Activated T-cell treated with anti-CD3 and anti-CD28 coated beads for 4 hours (primary cell): ENCODE measurements around the gene ZNF787.
"Not testable (repeated sequence)": the region's sequence is repeated elsewhere in the genome, so short reads cannot be mapped to it uniquely, and the experiment has no call there.

Experiments
- DNase-seq: peaks from one replicate; pipeline ENCODE4 v3.0.0-alpha.2; 2020

ZNF787 gene

DNA sequence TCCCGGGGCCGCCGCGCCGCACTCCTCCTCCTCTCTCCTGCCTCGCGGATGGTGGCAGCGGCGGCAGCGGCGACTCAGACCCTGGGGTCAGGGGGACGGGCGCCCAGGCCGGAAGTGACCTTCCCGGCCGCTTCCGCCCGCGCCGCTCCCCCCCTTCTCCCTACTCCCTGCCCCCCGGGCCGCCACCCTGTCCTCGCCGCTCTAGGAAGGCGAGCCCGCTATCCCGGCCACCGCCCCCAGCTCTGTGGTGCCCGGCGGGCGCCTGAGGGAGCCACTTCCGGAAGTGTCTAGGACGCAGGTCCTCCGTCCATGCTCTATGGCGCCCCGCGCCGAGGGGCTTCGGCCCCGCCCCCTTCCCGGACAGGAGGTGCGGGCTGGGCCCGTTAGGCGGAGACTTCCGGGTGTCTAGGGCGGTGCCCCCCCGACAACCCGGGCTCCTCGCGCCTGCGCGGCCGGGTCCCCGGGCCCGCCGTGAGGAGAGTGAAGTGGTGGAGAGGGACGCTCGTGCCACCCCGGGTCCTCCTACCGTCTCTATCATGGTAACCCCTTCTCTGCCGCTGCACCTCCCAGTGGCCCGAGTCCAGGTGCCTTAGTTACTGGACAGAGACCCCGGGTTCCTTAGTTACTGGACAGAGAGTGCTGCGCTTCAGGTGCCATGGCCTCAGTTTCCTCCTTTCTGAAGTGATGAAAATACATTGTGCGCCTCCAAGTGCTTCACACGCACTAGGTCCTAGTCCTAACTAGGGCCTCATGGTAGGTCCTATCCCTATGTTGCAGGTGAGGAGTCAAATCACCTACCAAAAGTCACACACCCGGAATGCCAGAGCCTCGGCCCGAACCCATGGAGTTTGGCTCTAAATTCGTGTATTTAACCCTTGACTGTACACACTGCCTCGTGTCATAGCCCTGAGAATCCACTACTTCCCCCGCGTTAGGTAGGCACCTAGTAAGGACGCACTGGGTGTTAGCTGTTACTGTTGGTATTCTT is at the start of gene ZNF787:
TSS of gene ZNF787 (minus strand) at position 116 of the 988 bp plus-strand sequence. CDS start 18,078 bp downstream, outside the sequence.
- peak; percentile 95 for DNase-seq

DNA sequence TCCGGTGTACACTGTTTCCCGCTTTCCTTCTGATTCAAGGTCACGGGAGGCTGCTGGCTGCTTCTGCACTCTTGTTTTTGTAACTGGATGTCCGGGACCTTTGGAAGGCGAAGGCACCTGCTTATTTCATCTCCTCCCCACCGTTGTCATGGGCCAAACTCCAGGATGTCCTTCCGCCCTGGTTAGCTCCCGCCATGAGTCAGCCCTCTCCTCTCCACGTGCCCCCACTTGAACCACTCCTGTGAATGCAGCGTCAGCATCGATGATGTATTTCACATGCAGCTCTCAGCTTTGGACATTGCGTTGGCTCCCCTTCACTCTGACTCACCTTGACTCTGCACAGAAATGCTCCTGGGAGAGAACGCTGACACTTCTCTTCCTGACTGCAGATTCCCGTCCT is 49.2 kb upstream of the ZNF787 start:
- DNase-seq, result no peak

DNA sequence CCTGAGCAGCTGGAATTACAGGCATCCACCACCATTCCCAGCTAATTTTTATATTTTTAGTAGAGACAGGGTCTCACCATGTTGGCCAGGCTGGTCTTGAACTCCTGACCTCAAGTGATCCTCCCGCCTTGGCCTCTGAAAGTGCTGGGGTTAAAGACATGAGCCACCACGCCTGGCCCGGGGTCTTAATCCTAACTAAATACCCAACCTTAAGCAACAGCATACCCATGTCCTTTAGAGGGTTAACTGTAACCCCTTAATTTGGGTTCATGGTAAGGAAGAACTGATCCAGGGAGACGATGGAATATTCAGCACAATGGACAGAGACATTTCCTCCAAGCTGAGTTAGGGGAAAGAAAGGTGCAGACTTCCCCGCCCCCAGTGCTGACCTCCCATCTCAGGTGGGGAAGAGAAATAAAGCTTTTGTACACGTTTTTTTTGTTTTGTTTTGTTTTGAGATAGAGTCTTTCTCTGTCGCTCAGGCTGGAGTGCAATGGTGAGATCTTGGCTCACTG is 46.0 kb upstream of the ZNF787 start:
- DNase-seq, result no peak

DNA sequence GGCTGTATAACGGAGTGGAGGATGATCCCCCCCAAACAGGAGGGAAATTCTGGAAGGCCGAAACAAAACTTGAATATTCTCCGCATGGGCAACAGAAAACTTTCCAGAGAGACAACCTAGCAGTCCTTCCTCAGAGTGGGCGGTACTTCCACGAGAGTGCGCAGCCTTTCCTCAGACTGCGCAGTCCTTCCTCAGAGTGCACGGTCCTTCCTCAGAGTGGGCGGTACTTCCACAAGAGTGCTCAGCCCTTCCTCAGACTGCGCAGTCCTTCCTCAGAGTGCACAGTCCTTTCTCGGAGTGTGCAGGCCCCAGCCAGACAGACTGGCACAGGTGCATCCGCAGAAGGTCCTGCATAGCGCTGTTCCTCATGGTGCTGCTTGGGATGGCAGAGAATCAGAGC is 42.0 kb upstream of the ZNF787 start:
- DNase-seq, result no peak

DNA sequence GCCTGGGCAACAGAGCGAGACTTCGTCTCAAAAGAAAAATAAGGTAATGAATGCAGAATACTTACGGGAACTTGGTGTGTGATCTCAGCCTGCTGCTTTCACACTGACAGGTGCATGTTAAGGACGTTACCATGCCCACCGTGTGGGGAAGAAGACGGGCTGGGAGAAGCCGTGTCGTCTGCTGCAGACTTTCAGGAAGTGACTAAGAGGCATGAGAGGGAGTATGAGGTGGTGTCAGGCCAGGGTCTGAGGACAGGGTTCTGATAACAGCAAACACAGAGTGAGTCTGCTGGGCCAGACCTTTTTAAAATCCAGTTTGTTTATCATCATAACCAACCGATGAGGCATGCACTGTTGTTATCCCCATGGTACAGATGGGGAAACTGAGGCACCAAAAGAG is 41.2 kb upstream of the ZNF787 start:
- no peak for DNase-seq

DNA sequence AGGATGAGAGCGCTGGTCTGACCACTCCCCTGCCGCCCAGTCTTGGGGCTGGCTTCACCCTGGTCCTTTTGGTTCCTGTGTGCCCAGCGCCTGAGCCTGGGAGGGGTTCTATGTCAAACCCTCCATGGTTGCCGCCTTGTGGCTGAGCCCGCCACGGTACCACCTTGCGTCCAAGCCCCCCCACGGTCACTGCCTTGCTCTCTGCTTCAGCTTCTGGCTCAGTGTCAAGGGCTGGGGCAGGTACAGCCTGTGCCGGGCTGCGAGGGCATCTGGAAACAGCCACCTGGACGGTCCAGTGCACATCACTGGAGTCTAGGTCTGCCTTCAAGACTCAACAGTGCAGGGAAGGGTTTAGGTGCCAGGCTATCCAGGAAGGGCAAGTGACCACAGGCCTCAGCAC is 40.4 kb upstream of the ZNF787 start:
- no peak for DNase-seq

DNA sequence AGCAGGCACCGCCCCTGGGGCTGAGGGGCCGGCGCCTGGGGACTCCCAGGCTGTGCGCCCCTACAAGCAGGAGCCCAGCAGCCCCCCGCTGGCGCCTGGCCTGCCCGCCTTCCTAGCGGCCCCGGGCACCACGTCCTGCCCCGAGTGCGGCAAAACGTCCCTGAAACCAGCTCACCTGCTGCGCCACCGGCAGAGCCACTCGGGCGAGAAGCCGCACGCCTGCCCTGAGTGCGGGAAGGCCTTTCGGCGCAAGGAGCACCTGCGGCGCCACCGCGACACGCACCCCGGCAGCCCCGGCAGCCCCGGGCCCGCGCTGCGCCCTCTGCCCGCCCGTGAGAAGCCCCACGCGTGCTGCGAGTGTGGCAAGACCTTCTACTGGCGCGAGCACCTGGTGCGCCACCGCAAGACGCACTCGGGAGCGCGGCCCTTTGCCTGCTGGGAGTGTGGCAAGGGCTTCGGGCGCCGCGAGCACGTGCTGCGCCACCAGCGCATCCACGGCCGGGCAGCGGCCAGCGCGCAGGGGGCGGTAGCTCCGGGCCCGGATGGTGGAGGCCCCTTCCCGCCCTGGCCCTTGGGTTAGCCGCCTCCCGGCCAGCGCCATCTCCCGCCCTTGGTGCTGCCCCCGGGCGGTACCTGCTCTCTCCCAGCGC is 38.7 kb upstream of the ZNF787 start:
- DNase-seq, result no peak

DNA sequence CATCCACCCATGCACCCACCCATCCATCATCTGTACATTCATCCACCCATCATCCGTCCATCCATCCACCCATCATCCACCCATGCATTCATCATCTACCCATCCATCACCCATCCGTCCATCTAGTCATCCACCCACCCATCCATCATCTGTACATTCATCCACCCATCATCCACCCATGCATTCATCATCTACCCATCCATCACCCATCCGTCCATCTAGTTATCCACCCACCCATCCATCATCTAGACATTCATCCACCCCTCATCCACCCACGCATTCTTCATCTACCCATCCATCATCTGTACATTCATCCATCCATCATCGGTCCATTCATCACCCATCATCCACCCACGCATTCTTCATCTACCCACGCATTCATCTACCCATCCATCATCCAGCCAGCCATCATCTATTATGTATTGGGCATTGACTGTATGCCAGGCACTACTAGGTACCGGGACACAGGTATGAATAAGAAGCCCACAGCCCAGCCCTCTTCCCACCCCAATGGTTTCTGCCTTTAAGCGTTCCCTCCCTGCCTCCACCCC is 38.0 kb upstream of the ZNF787 start:
- DNase-seq, result no peak

DNA sequence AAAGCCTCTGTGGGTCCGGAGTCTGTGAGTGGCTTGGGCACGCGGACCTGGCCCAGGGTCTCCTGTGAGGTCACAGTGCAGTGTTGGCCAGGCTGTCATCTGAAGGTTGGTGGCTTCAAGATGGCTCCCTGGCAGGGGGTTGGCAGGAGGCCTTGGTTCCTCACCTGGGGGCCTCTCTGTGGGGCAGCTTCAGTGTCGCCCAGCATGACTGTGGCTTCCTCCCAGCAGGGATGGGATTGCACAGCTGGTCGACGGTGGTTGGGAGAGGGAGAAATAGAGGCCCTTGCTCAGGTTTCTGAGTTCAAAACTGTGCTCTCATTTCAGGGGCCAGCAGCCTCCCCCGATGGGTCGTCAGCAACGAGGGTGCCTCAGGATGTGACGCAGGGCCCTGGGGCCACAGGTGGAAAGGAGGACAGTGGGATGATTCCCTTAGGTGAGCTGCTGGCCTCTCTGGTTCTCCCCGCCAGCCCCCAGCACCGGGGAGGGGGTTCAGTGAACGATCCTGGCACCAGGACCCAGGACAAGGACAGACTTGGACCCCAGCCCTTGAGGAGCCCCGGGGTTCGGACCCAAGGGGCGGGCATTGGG is 37.2 kb upstream of the ZNF787 start:
- DNase-seq, result no peak

DNA sequence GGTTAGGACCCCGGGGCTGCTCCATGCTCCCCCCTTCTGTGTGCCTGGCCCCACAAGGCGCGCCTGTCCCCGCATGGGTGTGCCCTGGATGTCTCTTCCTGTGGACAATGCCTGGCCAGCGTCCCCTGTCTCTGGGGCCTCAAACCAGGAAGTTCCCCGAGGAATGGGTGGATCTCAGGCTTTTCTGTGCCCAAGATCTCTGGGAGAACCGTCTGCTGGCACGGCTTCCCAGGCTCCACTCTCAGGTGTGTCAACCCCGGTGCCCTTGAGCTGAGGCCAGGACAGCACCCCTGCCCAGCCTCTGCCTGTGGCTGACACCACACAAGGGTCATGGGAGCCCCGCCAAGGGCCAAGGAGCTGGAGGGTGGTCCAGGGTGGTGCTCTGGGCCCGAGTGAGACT is 35.7 kb upstream of the ZNF787 start:
- DNase-seq, result no peak

DNA sequence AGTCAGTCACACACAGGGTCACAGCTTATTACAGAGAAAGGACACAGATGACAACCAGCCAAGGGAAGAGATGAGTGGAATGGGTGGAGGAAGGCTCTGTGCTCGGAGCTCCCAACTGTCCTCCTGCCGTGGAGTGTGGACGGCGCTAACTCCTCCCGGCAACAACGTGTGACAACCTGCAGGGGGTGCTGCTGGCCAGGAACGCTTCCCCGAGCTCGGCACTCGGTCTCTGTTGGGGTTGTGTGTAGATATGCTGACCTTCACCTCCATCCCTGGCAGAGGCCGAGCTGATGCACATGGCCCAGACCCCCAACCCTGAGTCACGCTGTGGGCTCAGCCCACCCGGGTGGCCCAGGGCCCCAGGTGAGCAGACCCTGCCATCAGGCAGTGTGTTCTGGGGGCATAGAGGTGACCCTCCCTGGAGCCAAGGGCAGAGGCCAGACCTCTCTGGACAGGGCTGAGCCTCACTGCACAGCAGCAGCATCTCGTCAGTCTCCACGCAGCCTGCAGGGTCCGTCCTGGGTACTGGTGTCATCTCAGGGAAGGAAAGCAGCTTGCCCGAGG is 34.1 kb upstream of the ZNF787 start:
- no peak for DNase-seq

DNA sequence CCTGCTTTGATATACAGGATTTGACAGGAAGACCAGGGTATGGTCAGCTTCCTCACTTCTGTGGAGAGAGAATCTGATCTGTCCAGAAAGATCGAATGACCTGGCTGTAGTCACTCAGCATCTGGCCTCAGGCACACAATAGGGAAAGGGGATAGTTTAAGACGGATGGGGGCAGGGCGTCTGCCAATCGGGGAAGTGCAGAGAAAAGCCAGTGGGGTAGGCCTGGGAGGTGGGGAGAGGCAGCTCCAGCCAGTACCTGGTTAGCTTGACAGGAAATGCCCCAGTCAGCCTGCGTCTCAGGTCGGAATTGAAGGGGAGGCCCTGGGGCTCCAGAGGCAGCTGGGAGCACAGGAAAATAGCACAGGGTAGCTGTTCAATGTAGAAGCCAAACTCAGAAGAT is 32.4 kb upstream of the ZNF787 start:
- DNase-seq, result no peak

DNA sequence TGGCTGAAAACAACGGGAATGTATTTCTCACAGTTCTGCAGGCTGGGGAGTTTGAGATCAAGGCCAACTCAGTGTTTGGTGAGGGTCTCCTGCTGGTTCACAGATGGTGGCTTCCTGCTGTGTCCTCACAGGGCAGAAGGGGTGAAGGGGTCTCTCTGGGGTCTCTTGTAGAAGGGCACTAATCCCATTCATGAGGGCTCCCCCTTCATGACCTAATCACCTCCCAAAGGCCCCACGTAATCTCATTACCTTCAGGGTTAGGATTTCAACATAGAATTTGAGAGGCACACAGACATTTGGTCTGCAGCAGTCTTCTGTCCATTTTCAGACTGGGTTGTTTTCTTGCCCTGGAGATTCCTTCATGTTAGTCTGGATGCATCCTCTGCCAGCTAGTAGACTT is 31.5 kb upstream of the ZNF787 start:
- DNase-seq, result no peak

DNA sequence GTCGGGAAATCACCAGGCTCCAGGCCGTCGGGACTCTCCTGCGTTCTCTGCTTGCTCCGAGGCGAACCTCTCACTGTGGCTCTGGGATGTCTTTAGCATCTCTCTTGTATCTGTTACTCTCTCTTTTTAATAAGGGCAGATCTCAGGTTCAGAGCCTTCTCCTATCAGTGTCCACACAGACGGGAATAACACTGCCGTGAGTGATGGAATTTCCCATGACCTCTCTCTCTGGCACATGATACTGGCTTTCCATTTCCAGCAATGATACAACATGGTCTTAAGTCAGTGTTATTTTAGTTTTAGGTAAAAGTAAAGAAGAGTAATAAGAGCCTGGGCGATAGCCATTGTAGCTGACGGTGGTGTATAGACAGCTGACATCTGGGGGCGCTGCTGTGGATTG is 29.3 kb upstream of the ZNF787 start:
- DNase-seq, result no peak

DNA sequence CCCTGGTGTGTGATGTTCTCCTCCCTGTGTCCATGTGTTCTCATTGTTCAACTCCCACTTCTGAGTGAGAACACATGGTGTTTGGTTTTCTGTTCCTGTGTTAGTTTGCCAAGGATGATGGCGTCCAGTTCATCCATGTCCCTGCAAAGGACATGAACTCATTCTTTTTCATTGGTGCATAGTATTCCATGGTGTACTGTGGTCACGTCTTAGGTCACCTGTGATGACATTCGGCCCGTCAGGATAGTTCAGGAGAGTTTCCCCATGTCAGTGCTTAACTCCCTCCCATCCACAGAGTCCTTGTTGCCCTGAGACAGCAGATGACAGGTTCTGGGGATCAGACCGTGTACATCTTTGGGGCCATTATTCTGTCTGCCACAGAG is 28.6 kb upstream of the ZNF787 start:
- DNase-seq, result no peak

DNA sequence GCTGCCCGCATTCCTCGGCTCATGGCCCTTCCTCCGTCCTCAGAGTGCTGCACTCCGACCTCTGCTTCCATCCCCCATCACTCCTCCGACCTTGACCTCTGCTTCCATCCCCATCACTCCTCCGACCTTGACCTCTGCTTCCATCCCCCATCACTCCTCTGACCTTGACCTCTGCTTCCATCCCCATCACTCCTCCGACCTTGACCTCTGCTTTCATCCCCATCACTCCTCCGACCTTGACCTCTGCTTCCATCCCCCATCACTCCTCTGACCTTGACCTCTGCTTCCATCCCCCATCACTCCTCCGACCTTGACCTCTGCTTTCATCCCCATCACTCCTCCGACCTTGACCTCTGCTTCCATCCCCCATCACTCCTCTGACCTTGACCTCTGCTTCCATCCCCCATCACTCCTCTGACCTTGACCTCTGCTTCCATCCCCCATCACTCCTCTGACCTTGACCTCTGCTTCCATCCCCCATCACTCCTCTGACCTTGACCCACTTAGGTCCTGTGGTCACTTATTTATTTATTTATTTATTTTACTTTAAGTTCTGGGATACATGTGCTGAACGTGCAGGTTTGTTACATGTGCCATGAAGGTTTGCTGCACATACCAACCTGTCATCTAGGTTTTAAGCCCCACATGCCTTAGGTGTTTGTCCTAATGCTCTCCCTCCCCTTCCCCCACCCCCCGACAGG is 28.0 kb upstream of the ZNF787 start:
- DNase-seq, result not testable (repeated sequence)

DNA sequence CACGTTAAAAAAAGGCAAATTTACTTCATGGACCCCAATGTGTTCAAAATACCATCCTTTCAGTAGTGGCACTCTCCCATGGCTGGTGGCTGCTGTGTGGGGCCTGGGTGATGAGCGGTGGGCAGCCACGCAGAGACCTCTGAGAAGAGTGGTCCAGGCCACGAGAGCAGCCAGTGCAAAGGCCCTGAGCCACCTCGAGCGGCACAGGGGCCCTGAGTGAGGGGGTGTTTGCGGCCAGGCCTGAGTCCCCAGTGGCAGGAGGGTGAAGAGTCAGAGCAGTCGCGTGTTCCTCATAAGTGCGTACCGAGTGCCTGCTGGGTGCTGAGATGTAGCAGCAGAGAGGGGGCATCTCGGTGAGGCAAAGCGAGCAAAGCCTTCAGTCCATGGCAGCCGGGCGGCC is 27.0 kb upstream of the ZNF787 start:
- DNase-seq, result no peak

DNA sequence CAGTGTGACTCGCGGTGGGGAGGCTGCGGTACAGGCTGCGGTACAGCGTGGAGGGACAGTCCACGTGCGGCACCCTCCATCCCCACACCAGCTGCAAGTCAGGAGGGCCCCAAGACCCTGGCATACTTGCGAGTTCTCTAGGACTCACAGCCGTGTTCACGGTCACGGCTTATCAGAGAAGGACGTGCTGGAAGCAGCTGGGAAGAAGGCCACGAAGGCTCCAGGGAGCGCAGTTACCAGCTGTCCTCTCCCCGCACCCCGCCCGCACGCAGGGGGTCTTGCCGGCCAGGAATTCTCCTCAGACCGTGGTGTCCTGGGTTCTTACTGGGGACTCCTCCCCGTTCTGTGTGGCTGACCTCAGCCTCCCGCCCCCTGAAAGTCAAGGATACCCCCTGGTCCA is 26.2 kb upstream of the ZNF787 start:
- DNase-seq, result no peak

DNA sequence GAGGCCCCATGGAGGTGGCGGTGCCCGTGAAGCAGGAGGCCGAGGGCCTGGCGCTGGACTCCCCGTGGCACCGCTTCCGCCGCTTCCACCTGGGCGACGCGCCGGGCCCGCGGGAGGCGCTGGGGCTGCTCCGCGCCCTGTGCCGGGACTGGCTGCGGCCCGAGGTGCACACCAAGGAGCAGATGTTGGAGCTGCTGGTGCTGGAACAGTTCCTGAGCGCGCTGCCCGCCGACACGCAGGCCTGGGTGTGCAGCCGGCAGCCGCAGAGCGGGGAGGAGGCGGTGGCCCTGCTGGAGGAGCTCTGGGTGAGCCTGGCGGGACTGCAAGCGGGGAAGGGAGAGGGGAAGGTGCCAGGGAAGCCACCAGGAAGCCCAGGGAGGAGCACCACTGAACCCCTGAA is 25.8 kb upstream of the ZNF787 start:
- DNase-seq, result no peak

DNA sequence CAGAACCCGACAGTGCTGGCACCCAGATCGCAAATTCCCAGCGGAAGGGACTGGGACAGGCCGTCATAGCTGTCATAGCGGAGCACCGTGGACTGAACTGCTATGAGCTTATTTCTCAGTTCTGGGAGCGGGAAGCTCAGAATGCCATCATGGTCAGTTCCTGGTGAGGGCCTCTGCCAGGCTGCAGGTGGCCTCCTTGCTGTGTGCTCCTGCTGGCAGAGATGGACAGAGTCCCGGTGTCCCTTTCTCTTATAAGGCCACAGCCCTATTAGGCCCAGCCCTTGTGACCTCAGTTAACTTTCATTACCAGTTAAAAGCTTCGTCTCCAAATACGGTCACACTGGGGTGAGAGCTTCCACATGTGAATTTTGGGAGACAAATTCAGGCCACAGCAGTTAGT is 24.6 kb upstream of the ZNF787 start:
- DNase-seq, result no peak

DNA sequence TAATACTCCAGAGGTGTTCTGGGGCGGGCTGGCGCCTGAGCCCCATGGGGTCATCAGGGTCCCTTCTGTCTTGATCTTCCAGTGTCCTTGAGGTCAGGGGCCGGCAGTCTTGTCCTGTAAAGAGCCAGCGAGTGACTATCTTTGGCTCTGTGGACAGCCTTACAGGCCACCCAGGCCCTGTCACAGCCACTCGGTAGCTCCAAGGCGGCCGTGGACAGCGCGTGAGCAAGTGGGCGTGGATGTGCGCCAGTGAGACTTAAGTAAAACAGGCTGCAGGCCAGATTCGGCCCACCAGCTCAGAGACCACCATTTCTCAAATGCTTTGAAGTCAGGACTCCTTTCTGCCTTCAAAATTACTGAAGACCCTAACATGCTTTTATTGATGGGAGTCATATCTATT is 23.7 kb upstream of the ZNF787 start:
- DNase-seq, result no peak

DNA sequence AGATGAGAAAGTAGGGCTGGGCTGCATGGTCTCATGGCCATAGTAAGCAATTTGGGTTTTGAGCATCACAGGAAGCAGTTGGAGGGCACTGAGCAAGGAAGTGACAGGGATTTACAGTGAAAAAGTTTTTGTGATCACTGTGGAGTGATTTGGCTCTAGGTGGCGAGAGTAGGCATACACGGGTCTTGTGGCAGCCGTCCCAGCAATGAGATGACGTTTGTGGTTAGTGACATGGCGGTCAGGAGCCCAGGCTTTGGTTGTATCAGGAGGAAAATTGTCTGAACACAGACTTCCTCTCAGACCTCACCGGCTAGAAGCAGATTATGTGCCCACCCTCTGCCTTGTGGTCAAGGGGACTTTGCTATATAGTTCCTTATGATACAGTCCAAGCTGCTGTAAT is 23.3 kb upstream of the ZNF787 start:
- no peak for DNase-seq
